GM13977 (cell line): ENCODE measurements around the gene E2F7.

Experiments
- DNase-seq: peaks from one replicate; pipeline ENCODE4 v3.0.0; 2012; ENCODE audit warnings: low spot score
- in situ Hi-C: fragments of 300-500 bp; cut with MboI; formaldehyde crosslinking; loops from one replicate; pipeline ENCODE4 v1.12.0; 2022; ENCODE audit warnings: low sequenced_read_pairs, low pct_unique_long_range_greater_than_20kb, mixed read lengths, inconsistent platforms; ENCODE audit not compliant: unreplicated experiment
- TF ChIP-seq, protein P1 (sequence below): IDR thresholded peaks from 2 replicates; pipeline ENCODE4 v1.5.1; 2012; ENCODE audit warnings: mild to moderate bottlenecking, control low read depth; ENCODE audit not compliant: insufficient read depth; ENCODE audit errors: extremely low read depth, missing control alignments

The E2F7 gene, protein sequence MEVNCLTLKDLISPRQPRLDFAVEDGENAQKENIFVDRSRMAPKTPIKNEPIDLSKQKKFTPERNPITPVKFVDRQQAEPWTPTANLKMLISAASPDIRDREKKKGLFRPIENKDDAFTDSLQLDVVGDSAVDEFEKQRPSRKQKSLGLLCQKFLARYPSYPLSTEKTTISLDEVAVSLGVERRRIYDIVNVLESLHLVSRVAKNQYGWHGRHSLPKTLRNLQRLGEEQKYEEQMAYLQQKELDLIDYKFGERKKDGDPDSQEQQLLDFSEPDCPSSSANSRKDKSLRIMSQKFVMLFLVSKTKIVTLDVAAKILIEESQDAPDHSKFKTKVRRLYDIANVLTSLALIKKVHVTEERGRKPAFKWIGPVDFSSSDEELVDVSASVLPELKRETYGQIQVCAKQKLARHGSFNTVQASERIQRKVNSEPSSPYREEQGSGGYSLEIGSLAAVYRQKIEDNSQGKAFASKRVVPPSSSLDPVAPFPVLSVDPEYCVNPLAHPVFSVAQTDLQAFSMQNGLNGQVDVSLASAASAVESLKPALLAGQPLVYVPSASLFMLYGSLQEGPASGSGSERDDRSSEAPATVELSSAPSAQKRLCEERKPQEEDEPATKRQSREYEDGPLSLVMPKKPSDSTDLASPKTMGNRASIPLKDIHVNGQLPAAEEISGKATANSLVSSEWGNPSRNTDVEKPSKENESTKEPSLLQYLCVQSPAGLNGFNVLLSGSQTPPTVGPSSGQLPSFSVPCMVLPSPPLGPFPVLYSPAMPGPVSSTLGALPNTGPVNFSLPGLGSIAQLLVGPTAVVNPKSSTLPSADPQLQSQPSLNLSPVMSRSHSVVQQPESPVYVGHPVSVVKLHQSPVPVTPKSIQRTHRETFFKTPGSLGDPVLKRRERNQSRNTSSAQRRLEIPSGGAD

DNA sequence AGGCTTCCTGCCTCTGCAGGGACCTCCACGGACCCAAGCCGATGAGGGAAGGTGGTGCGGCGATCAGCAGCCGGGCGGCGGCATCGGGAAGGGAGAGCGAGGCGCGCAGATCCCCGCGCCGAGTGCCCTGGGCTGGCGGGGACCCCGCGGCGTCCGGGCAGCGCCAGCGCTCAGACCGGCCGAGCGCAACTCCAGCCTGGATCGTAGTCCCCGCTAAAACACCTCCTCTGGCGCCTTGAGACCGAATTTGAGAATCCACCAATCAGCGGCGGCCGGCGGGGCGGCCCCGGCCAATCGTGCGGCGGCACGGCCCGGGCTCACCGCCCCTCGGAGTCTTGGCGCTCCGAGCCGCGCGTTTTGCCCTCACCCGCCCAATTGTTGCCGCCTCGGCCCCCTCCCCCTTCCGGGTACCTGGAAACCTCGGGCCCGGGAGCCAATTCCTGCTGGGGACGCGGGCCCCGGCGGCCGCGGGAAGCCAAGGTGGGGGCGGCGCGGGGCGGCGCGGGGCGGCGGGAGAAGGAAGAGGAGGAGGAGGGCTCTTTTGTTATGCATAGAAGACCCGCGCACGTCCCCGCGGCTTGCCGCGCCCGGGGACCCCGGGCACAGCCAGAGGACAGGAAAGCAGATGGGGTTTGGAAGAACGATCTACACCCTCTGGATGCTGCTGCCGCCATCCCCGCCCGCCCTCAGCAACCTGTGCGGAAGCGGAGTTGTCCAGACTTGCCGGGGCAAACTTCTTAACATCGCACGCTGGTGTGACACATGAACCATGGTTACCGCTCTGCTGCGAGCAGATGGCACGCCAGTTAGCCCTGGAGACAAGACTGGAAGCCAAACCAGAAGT is at the start of gene E2F7:
TSS of gene E2F7 (minus strand) at position 209 of the 844 bp plus-strand sequence. CDS start 934 bp downstream, outside the sequence.
- in situ Hi-C loops, result no loop called here
- TF ChIP-seq, protein P1, sequence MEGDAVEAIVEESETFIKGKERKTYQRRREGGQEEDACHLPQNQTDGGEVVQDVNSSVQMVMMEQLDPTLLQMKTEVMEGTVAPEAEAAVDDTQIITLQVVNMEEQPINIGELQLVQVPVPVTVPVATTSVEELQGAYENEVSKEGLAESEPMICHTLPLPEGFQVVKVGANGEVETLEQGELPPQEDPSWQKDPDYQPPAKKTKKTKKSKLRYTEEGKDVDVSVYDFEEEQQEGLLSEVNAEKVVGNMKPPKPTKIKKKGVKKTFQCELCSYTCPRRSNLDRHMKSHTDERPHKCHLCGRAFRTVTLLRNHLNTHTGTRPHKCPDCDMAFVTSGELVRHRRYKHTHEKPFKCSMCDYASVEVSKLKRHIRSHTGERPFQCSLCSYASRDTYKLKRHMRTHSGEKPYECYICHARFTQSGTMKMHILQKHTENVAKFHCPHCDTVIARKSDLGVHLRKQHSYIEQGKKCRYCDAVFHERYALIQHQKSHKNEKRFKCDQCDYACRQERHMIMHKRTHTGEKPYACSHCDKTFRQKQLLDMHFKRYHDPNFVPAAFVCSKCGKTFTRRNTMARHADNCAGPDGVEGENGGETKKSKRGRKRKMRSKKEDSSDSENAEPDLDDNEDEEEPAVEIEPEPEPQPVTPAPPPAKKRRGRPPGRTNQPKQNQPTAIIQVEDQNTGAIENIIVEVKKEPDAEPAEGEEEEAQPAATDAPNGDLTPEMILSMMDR, result no peak
- peak; percentile 97 for DNase-seq

- TF ChIP-seq, protein P1, result no peak
- no peak for DNase-seq
- in situ Hi-C loops, result no loop called here
Measured at GRCh38 chr12:77113971-77114370, 48.6 kb upstream of the E2F7 start.

DNA sequence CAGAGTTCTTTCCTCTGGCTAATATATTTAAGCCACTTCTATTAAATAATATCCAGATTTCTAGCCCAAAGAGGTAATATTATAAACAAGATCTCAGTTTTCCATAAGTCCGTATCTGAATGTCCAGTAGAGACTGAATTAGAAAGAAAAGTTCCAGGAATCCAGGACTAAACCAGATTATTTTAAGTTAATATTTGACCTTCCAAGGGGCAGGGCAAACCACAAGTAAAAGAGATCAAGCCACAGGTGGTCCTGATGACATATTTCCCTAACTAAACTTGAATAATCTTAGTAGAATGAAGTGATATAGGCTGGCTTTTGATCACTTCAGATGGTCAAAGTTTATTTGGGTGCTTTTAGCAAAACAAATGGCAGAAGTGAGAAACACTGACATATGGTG is 43.3 kb upstream of the E2F7 start:
- in situ Hi-C loops, result no loop called here
- DNase-seq, result no peak
- TF ChIP-seq, protein P1, result no peak

DNA sequence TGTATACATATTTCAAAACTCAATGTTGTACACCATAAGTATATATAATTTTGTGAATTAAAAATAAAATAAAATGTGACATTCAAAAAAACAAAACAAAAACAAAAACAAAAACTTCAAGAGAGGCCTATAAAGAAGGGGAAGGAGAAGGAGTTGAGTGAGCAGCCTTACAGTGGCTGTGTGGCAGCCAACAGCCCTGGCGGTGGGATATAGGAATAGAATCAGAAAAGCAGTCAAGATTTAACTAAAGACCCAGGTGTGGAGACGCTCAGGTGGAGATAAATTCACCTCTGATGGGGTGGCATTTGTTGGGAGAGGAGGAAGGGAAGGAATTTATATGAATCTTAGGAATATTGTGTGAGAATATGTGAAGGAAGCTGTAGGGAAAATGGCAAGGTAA is 41.8 kb upstream of the E2F7 start:
- TF ChIP-seq, protein P1, result no peak
- in situ Hi-C loops, result no loop called here
- no peak for DNase-seq

GRCh38 chr12:77104792-77105191 is 39.4 kb upstream of the E2F7 start:
- TF ChIP-seq, protein P1, result no peak
- in situ Hi-C loops, result no loop called here
- DNase-seq, result no peak

GRCh38 chr12:77104286-77104685 is 38.9 kb upstream of the E2F7 start:
- DNase-seq, result no peak
- TF ChIP-seq, protein P1, result no peak
- in situ Hi-C loops, result no loop called here
